22Rv1 (cell line): Measurements from ENCODE around the gene IKZF1.

ENCODE experiments used
- H3K27ac ChIP-seq: fragments of 450-650 bp; 2 replicates; pipeline ENCODE4 v1.5.1; 2017
- ZFX ChIP-seq: fragments of 450-650 bp; IDR thresholded peaks from 2 replicates; pipeline ENCODE4 v1.6.1; 2017; ENCODE audit warnings: antibody characterized with exemption, borderline replicate concordance
- TF ChIP-seq, protein P1 (sequence below): fragments of 450-650 bp; IDR thresholded peaks from 2 replicates; pipeline ENCODE4 v1.5.1; 2017; ENCODE audit warnings: mild to moderate bottlenecking

The IKZF1 gene

DNA sequence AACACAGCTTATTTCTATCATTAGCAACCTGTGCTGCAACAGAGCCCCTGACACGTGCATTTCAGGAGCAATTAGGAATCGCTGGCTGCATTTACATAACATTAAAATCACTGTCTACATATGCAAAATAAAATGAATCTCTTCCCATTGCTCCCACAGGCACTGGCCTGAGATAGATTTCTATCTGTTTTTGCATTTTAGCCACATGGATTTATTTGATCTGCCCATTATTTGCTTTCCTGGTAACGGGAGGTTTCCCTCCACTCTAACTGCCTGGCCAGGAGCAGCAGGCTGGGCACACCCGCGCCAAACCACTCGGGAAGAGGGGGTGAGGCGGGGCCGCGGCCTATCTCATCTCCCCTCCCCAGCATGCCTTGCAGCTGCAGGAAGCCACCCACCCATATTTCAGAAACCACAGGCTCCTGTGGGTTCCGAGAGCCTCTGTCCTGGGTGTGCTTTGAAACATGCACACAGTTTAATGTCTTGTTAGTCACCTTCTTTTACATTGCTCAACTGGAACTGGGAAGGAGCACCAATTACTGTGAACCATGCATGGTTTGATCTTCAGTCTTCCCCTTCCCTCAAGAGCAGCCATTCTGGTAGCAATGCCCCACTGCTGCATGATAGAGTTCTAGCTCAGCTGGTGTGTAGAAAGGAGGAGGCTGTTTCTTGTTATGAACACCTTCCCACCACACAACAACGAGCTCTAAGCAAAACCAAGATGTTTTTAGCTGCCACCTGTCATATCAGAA is 37.7 kb upstream of the IKZF1 start:
- TF ChIP-seq ZFX: no peak
- TF ChIP-seq, protein P1, sequence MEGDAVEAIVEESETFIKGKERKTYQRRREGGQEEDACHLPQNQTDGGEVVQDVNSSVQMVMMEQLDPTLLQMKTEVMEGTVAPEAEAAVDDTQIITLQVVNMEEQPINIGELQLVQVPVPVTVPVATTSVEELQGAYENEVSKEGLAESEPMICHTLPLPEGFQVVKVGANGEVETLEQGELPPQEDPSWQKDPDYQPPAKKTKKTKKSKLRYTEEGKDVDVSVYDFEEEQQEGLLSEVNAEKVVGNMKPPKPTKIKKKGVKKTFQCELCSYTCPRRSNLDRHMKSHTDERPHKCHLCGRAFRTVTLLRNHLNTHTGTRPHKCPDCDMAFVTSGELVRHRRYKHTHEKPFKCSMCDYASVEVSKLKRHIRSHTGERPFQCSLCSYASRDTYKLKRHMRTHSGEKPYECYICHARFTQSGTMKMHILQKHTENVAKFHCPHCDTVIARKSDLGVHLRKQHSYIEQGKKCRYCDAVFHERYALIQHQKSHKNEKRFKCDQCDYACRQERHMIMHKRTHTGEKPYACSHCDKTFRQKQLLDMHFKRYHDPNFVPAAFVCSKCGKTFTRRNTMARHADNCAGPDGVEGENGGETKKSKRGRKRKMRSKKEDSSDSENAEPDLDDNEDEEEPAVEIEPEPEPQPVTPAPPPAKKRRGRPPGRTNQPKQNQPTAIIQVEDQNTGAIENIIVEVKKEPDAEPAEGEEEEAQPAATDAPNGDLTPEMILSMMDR: no peak

DNA sequence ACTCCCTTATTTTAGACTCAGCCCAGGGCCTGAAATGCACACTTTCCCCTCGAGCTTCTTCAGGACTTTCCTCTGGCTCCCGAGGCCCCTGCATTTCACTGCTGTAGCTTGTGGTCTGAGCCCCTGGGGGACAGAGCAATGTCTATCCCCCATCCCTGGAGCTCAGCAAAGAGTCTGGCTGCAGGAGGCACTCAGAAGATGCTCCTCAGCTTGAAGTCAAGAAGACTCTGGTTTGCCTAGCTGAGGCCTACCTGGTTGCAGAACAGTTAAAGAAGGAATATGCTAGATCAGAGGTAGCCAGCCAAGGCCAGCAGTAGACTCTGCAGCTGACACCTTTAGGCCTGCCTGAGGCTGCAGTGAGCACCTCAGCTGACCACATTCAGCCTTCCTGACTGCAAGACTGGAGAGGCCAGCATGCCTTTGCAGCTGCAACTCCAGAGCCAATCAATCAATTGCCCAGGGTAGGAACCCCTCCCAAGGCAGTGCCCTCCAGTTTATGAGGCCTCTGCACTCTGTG is 36.9 kb upstream of the IKZF1 start:
- TF ChIP-seq ZFX: no peak
- TF ChIP-seq, protein P1: no peak

More for the DNA sequence above, 37.7 kb upstream of the IKZF1 start:
- no peak overlapping the region for H3K27ac ChIP-seq

DNA sequence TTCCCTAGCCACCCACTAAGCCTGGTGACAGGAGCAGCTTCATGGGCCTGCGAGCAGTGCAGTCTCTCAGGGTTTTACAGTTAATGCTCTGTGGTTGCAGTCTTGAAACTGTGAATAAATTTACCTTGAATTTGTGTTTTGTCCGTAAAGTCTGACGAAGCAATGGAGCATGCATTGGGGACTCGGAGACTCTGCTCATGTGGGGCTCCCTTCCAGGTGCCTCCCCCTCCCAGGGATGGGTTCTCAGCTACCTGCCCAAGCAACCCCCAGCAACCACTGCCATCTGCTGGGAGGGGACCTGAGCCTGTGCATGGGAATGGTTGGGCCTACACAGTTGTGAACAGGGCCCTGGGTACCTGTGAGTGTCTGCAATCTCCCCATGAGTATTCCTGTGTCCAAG is 36.3 kb upstream of the IKZF1 start:
- no peak overlapping the region for H3K27ac ChIP-seq
- no peak for TF ChIP-seq ZFX
- TF ChIP-seq, protein P1: no peak

More for the DNA sequence above, 36.9 kb upstream of the IKZF1 start:
- H3K27ac ChIP-seq: no peak overlapping the region

DNA sequence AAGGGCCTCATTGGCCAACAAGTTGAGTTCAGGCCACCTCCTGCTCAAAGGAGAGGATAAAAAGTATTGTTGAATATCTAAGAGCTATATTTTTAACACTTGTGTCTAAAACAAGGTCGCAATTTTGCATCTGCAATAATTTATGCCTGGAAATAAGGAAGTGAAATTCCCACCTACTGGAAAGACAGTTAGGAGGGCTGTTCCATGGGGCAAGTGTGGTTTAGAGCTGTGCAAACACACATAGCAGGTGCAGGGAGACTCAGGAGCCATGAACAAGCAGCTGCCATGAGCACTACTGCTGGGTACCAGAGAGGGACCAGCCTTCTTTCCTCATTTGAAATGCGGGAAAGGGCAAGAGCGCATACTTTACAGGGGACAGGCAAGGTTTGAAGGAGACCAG is 35.5 kb upstream of the IKZF1 start:
- TF ChIP-seq, protein P1: no peak
- TF ChIP-seq ZFX: no peak
- no peak overlapping the region for H3K27ac ChIP-seq

DNA sequence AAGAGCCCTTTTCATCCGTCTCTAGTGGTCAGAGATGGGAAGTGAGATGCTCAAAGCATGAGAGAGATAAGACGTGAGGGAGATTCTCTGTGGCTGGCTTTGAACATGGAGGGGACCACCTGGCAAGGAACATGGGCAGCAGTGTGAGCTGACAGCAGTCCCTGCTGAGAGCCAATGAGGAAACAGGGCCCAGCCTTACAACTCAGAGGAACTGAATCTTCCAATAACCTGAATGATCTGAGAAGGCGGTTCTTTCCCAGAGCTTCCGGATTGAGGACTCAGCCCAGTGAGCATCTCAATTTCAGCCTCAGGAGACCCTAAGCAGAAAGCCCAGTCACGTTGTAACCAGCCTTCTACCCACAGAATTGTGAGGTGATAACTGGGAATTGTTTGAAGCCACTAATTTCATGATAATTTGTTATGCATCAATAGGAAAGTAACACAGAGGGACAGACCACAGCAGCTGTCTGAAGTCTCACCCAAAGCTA is 33.9 kb upstream of the IKZF1 start:
- no peak for TF ChIP-seq ZFX
- no peak overlapping the region for H3K27ac ChIP-seq

DNA sequence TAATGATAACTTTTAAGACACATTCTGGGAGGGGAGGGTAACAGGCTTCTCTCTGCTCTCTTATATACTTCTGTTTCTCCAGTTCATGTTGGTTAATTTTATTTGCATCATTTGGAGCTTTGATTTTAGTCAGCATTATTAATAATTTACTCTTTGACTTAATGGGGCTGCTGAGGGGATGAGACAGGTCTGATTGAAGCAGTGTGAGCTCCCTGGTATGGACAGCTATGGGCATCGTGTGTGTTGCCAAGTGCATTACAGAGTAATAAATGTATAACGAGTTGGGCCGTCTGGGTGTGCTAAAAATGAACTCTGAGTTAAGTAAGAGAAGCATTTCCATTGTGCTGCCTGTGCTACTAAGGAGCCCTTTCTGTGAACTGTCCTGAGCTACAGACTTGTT is 31.7 kb upstream of the IKZF1 start:
- TF ChIP-seq, protein P1: no peak
- TF ChIP-seq ZFX: no peak
- no peak overlapping the region for H3K27ac ChIP-seq

DNA sequence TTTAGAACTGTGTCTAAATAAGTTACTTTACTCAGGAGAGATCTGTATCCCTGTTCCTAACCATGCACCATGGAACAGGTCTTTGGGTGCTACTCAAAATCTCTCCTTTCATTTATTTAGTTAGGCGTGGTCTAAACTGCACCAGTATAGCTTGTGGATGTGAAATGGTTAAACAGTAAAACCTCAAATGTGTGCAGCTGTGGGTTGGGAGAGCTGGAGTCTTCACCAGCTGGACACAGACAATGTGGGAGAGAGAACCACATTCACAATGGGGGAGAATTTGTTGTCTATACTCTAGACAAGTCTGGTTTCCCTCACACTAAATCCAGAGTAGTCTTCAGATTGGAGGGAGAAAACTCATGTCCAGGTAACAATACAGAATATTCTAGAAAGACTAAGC is 31.2 kb upstream of the IKZF1 start:
- H3K27ac ChIP-seq: no peak overlapping the region
- TF ChIP-seq, protein P1: no peak
- no peak for TF ChIP-seq ZFX
